ENCODE measurements around the gene ARHGEF5.
"Not testable (repeated sequence)": the region's sequence is repeated elsewhere in the genome, so short reads cannot be mapped to it uniquely, and the experiment has no call there.

Gene ARHGEF5

GRCh38 chr7:144399946-144400345 lies 44.7 kb downstream of the ARHGEF5 start:
- no peak overlapping the region for H3K4me3 Mint-ChIP-seq
- H3K27ac Mint-ChIP-seq = no peak overlapping the region
- H3K9me3 Mint-ChIP-seq = no peaks in the 10 kb centered on the region
- H3K36me3 Mint-ChIP-seq (ENCODE audit: low read depth) = no peaks in the 10 kb centered on the region
- H3K27me3 Mint-ChIP-seq = no peaks in the 10 kb centered on the region
- H3K4me1 Mint-ChIP-seq (ENCODE audit: low read depth) = no peaks in the 10 kb centered on the region

- Mint-ChIP-seq H3K36me3 (ENCODE audit: low read depth) (no peaks in the 10 kb centered on the region), H3K9me3 (no peaks in the 10 kb centered on the region), H3K27ac (no peak overlapping the region), H3K27me3 (no peaks in the 10 kb centered on the region), H3K4me1 (ENCODE audit: low read depth) (no peaks in the 10 kb centered on the region), H3K4me3 (no peak overlapping the region)
These were observed 46.3 kb downstream of the ARHGEF5 start for GRCh38 chr7:144401490-144401889.

GRCh38 chr7:144403102-144403501 lies 47.9 kb downstream of the ARHGEF5 start:
- Mint-ChIP-seq H3K4me3 (no peak overlapping the region), H3K36me3 (ENCODE audit: low read depth) (no peaks in the 10 kb centered on the region), H3K27me3 (no peaks in the 10 kb centered on the region), H3K9me3 (no peaks in the 10 kb centered on the region), H3K27ac (no peak overlapping the region), H3K4me1 (ENCODE audit: low read depth) (no peaks in the 10 kb centered on the region)

GRCh38 chr7:144403649-144404061 lies 48.5 kb downstream of the ARHGEF5 start, which contains the start of gene NOBOX:
Gene NOBOX, minus strand, starts transcription at chr7:144403693.
- Mint-ChIP-seq H3K9me3 (no peaks in the 10 kb centered on the region), H3K27ac (no peak within 1 kb of the TSS), H3K4me3 (no peak within 1 kb of the TSS), H3K27me3 (no peaks in the 10 kb centered on the region), H3K4me1 (ENCODE audit: low read depth) (no peaks in the 10 kb centered on the region), H3K36me3 (ENCODE audit: low read depth) (no peaks in the 10 kb centered on the region)

GRCh38 chr7:144404946-144405345 lies 49.7 kb downstream of the ARHGEF5 start:
- H3K27ac Mint-ChIP-seq = no peak overlapping the region
- H3K36me3 Mint-ChIP-seq (ENCODE audit: low read depth) = no peaks in the 10 kb centered on the region
- no peaks in the 10 kb centered on the region for H3K4me1 Mint-ChIP-seq (ENCODE audit: low read depth)
- peaks cover 4% of the 10 kb centered on the region for H3K27me3 Mint-ChIP-seq
- H3K9me3 Mint-ChIP-seq = no peaks in the 10 kb centered on the region
- H3K4me3 Mint-ChIP-seq = no peak overlapping the region

- H3K4me1 Mint-ChIP-seq (ENCODE audit: low read depth) = no peaks in the 10 kb centered on the region
- H3K9me3 Mint-ChIP-seq = no peaks in the 10 kb centered on the region
- no peak overlapping the region for H3K4me3 Mint-ChIP-seq
- H3K27ac Mint-ChIP-seq = no peak overlapping the region
- H3K27me3 Mint-ChIP-seq = peaks cover 9% of the 10 kb centered on the region
- H3K36me3 Mint-ChIP-seq (ENCODE audit: low read depth) = no peaks in the 10 kb centered on the region
These were observed 52.2 kb downstream of the ARHGEF5 start for GRCh38 chr7:144407266-144407931.

GRCh38 chr7:144408121-144408520 lies 52.9 kb downstream of the ARHGEF5 start:
- Mint-ChIP-seq H3K4me3 (no peak overlapping the region), H3K36me3 (ENCODE audit: low read depth) (no peaks in the 10 kb centered on the region), H3K4me1 (ENCODE audit: low read depth) (no peaks in the 10 kb centered on the region), H3K27ac (no peak overlapping the region), H3K9me3 (no peaks in the 10 kb centered on the region), H3K27me3 (peaks cover 9% of the 10 kb centered on the region)

GRCh38 chr7:144410441-144410840 lies 55.2 kb downstream of the ARHGEF5 start:
- Mint-ChIP-seq H3K27me3 (peaks cover 9% of the 10 kb centered on the region), H3K4me3 (no peak overlapping the region)

GRCh38 chr7:144414815-144415214 lies 59.6 kb downstream of the ARHGEF5 start:
- no peak overlapping the region for H3K4me3 Mint-ChIP-seq

More at GRCh38 chr7:144410441-144410840, 55.2 kb downstream of the ARHGEF5 start:
- Mint-ChIP-seq H3K9me3 (no peaks in the 10 kb centered on the region), H3K36me3 (ENCODE audit: low read depth) (no peaks in the 10 kb centered on the region), H3K27ac (no peak overlapping the region), H3K4me1 (ENCODE audit: low read depth) (no peaks in the 10 kb centered on the region)

GRCh38 chr7:144415858-144416257 lies 60.7 kb downstream of the ARHGEF5 start:
- Mint-ChIP-seq H3K4me1 (ENCODE audit: low read depth) (no peaks in the 10 kb centered on the region), H3K27ac (no peak overlapping the region), H3K36me3 (ENCODE audit: low read depth) (no peaks in the 10 kb centered on the region), H3K4me3 (no peak overlapping the region), H3K27me3 (peaks cover 8% of the 10 kb centered on the region), H3K9me3 (peaks cover 3% of the 10 kb centered on the region)

More at GRCh38 chr7:144414815-144415214, 59.6 kb downstream of the ARHGEF5 start:
- no peaks in the 10 kb centered on the region for H3K4me1 Mint-ChIP-seq (ENCODE audit: low read depth)
- H3K27me3 Mint-ChIP-seq = peaks cover 14% of the 10 kb centered on the region
- H3K27ac Mint-ChIP-seq = no peak overlapping the region
- no peaks in the 10 kb centered on the region for H3K36me3 Mint-ChIP-seq (ENCODE audit: low read depth)
- peaks cover 3% of the 10 kb centered on the region for H3K9me3 Mint-ChIP-seq

GRCh38 chr7:144416341-144416740 lies 61.1 kb downstream of the ARHGEF5 start:
- Mint-ChIP-seq H3K4me3 (no peak overlapping the region), H3K27me3 (peaks cover 7% of the 10 kb centered on the region), H3K4me1 (ENCODE audit: low read depth) (no peaks in the 10 kb centered on the region), H3K36me3 (ENCODE audit: low read depth) (no peaks in the 10 kb centered on the region), H3K9me3 (peaks cover 3% of the 10 kb centered on the region), H3K27ac (no peak overlapping the region)

GRCh38 chr7:144418931-144419330 lies 63.7 kb downstream of the ARHGEF5 start:
- not testable (repeated sequence) for H3K27me3 Mint-ChIP-seq; H3K27ac Mint-ChIP-seq; H3K9me3 Mint-ChIP-seq; H3K4me3 Mint-ChIP-seq; H3K4me1 Mint-ChIP-seq (ENCODE audit: low read depth); H3K36me3 Mint-ChIP-seq (ENCODE audit: low read depth)

GRCh38 chr7:144427539-144427938 lies 72.3 kb downstream of the ARHGEF5 start:
- H3K4me3 Mint-ChIP-seq; H3K27ac Mint-ChIP-seq; H3K4me1 Mint-ChIP-seq (ENCODE audit: low read depth); H3K36me3 Mint-ChIP-seq (ENCODE audit: low read depth); H3K27me3 Mint-ChIP-seq: not testable (repeated sequence)
- peaks cover 18% of the 10 kb centered on the region for H3K9me3 Mint-ChIP-seq

- Mint-ChIP-seq H3K27me3 (no peaks in the 10 kb centered on the region), H3K9me3 (peaks cover 18% of the 10 kb centered on the region), H3K4me3 (no peak overlapping the region), H3K36me3 (ENCODE audit: low read depth) (no peaks in the 10 kb centered on the region), H3K27ac (no peak overlapping the region), H3K4me1 (ENCODE audit: low read depth) (no peaks in the 10 kb centered on the region)
These were observed 73.2 kb downstream of the ARHGEF5 start for GRCh38 chr7:144428431-144428830.
